IMR-90 (cell line): Measurements from ENCODE around the gene AKAP9. TPM values are rescaled to one million over a fixed set of nuclear protein-coding genes. Genes with fewer than 3 reads are reported as not detected.

Experiments
- ATAC-seq: fragments of 200-7000 bp; cut with Tn5 transposase; 2 replicates; pipeline ENCODE4 v1.9.1; 2020; ENCODE audit warnings: low read depth, mild to moderate bottlenecking, moderate library complexity
- BruUV-seq: library from RNA; stranded (reverse); fragments of 400-500 nt; replicated peaks from 2 replicates; lab custom pipeline; 2021; lab: Mats Ljungman, UMichigan
- CTCF ChIA-PET: fragments of 300-600 bp; formaldehyde crosslinking; extraction: SDS; loops from one replicate; lab custom pipeline; 2021; ENCODE audit warnings: antibody characterized with exemption; lab: Yijun Ruan, JAX
- POLR2A ChIA-PET: fragments of 300-600 bp; sonication (Branson Sonifier 250); formaldehyde crosslinking; loops from one replicate; lab custom pipeline; 2022; ENCODE audit warnings: antibody characterized with exemption; ENCODE audit not compliant: unreplicated experiment; lab: Charles Lee
- DNase-seq: peaks from one replicate; pipeline ENCODE4 v3.0.0; 2013
- H2AFZ ChIP-seq: replicated peaks from 2 replicates; pipeline ENCODE3; 2013; ENCODE audit warnings: low read length, mild to moderate bottlenecking; ENCODE audit not compliant: poor library complexity
- H2AK5ac ChIP-seq: 2 replicates; pipeline ENCODE4 v1.6.1; 2013; ENCODE audit warnings: low read depth, low read length, inconsistent platforms
- H2AK9ac ChIP-seq: replicated peaks from 2 replicates; pipeline ENCODE3; 2013; ENCODE audit warnings: mild to moderate bottlenecking, low read depth, low read length, moderate library complexity; ENCODE audit not compliant: poor library complexity
- H2BK120ac ChIP-seq: 2 replicates; pipeline ENCODE4 v1.6.1; 2013; ENCODE audit warnings: low read depth, low read length, inconsistent platforms
- H2BK15ac ChIP-seq: 3 replicates; pipeline ENCODE4 v1.6.1; 2013; ENCODE audit warnings: low read depth, low read length, inconsistent platforms
- H2BK20ac ChIP-seq: 2 replicates; pipeline ENCODE4 v1.6.1; 2013; ENCODE audit warnings: low read depth, mild to moderate bottlenecking, inconsistent platforms, low read length, moderate library complexity
- H2BK5ac ChIP-seq: 2 replicates; pipeline ENCODE4 v1.6.1; 2013; ENCODE audit warnings: mild to moderate bottlenecking, low read depth, low read length, inconsistent platforms; ENCODE audit not compliant: poor library complexity, severe bottlenecking
- H3K14ac ChIP-seq: replicated peaks from 2 replicates; pipeline ENCODE4 v1.6.1; 2013; ENCODE audit warnings: low read depth, low read length, inconsistent platforms
- H3K18ac ChIP-seq: 2 replicates; pipeline ENCODE4 v1.6.1; 2013; ENCODE audit warnings: low read depth, low read length, control low read depth
- H3K23ac ChIP-seq: 2 replicates; pipeline ENCODE4 v1.6.1; 2013; ENCODE audit warnings: low read depth, low read length, inconsistent platforms
- H3K27ac ChIP-seq: 2 replicates; pipeline ENCODE4 v1.5.1; 2013; ENCODE audit warnings: mild to moderate bottlenecking, control low read depth, low read length; ENCODE audit not compliant: insufficient read depth
- H3K27me3 ChIP-seq: 2 replicates; pipeline ENCODE4 v1.6.1; 2013; ENCODE audit warnings: low read length; ENCODE audit not compliant: control insufficient read depth, insufficient read depth
- H3K36me3 ChIP-seq: 2 replicates; pipeline ENCODE4 v1.6.1; 2013; ENCODE audit warnings: low read length, mixed read lengths; ENCODE audit not compliant: control insufficient read depth, insufficient read depth
- H3K4ac ChIP-seq: 2 replicates; pipeline ENCODE4 v1.6.1; 2013; ENCODE audit warnings: low read depth, low read length, inconsistent platforms
- H3K4me1 ChIP-seq: 2 replicates; pipeline ENCODE4 v1.6.1; 2013; ENCODE audit warnings: low read length, mixed read lengths; ENCODE audit not compliant: control insufficient read depth, insufficient read depth
- H3K4me2 ChIP-seq: 2 replicates; pipeline ENCODE4 v1.6.1; 2013; ENCODE audit warnings: low read depth, mild to moderate bottlenecking, control low read depth, low read length, moderate library complexity
- H3K4me3 ChIP-seq: 2 replicates; pipeline ENCODE4 v1.5.1; 2013; ENCODE audit warnings: low read depth, mild to moderate bottlenecking, control low read depth, low read length, moderate library complexity; ENCODE audit not compliant: insufficient read depth
- H3K56ac ChIP-seq: 2 replicates; pipeline ENCODE4 v1.6.1; 2013; ENCODE audit warnings: low read length, inconsistent platforms; ENCODE audit not compliant: insufficient read depth; ENCODE audit errors: extremely low read depth
- H3K79me1 ChIP-seq, 2 experiments: 2 replicates each; pipeline ENCODE4 v1.6.1; 2013; ENCODE audit warnings: low read length in 2 of 2, inconsistent platforms in 1 of 2, low read depth in 1 of 2
- H3K9ac ChIP-seq: 2 replicates; pipeline ENCODE4 v1.6.1; 2013; ENCODE audit warnings: low read depth, low read length, control low read depth
- H3K9me1 ChIP-seq: 2 replicates; pipeline ENCODE4 v1.6.1; 2013; ENCODE audit warnings: low read length, inconsistent platforms; ENCODE audit not compliant: insufficient read depth
- H3K9me3 ChIP-seq: 2 replicates; pipeline ENCODE4 v1.6.1; 2013; ENCODE audit warnings: low read length; ENCODE audit not compliant: control insufficient read depth, insufficient read depth
- H4K20me1 ChIP-seq: 2 replicates; pipeline ENCODE4 v1.6.1; 2013; ENCODE audit warnings: low read length, inconsistent platforms; ENCODE audit not compliant: insufficient read depth
- H4K5ac ChIP-seq: 2 replicates; pipeline ENCODE4 v1.6.1; 2013; ENCODE audit warnings: mild to moderate bottlenecking, low read depth, low read length, control low read depth
- H4K8ac ChIP-seq, 2 experiments: 2 replicates each; pipeline ENCODE4 v1.6.1; 2013; ENCODE audit warnings: low read depth in 2 of 2, low read length in 2 of 2, control low read depth in 1 of 2, inconsistent platforms in 1 of 2
- H4K91ac ChIP-seq: 2 replicates; pipeline ENCODE4 v1.6.1; 2013; ENCODE audit warnings: low read depth, low read length, inconsistent platforms; ENCODE audit not compliant: insufficient read depth
- MAZ ChIP-seq: IDR thresholded peaks from 2 replicates; pipeline ENCODE4 v1.6.1; 2012; ENCODE audit warnings: low read depth, mild to moderate bottlenecking, low read length, improper control_type of control experiment, moderate library complexity, borderline replicate concordance
- WGBS, 2 experiments: methylation state at CpG; one replicate each; pipeline versions ENCODE4 v1.1.5 to v1.1.7; 2013; ENCODE audit warnings: missing lambda C conversion rate in 2 of 2; ENCODE audit not compliant: insufficient read length in 1 of 2; ENCODE audit errors: extremely low coverage in 2 of 2; 5-methylcytosine and 5-hydroxymethylcytosine counted together
- dilution Hi-C: fragments of 300-500 bp; cut with HindIII; formaldehyde crosslinking; loops from one replicate; pipeline ENCODE4 v1.14.3; 2018; ENCODE audit warnings: low sequenced_read_pairs; ENCODE audit not compliant: unreplicated experiment
- in situ Hi-C: fragments of 300-500 bp; cut with MboI; formaldehyde crosslinking; loops from 3 replicates; pipeline ENCODE4 v1.14.3; 2019; ENCODE audit warnings: low sequenced_read_pairs, inconsistent platforms, mixed read lengths
- intact Hi-C: fragments of 100-400 bp; cut with micrococcal nuclease; formaldehyde crosslinking; loops from 2 replicates; pipeline ENCODE4 v1.10.0; 2022
- polyA plus RNA-seq, 3 experiments: library from polyadenylated mRNA; depleted of rRNA; stranded (reverse); fragments of >200 nt; gene quantifications; 2 replicates each; pipeline ENCODE4 v1.2.3, GENCODE V29; 2012; ENCODE audit warnings: low replicate concordance in 1 of 3
- total RNA-seq: library from RNA; depleted of rRNA; stranded (reverse); fragments of >200 nt; gene quantifications from 2 replicates; pipeline ENCODE4 v1.2.3, GENCODE V29; 2012

Gene AKAP9
- total and polyA plus RNA-seq, 2 of the 4 experiments (the other 2 are of a cell fraction): 9.7 to 25.3 TPM

DNA sequence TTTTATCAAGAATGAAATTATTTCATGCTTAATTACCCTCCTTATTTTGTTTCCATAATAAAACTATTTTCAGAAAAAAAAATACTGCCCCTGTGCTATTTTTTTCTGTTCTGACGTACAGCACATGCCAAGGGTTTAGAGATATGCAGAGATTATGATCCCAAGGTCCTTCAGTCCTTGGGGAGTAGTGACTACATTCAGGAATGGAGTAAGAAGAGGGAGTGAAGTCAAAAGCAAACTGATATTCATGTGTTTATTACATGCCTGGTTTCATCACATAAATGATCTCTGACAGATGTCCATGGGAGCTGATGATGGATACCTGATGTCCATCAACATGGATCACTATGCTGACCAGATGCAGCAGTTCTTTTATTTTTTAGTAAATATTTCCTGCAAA is 17.2 kb downstream of the AKAP9 start:
- Histone ChIP-seq H2BK20ac (no peak overlapping the region), H3K36me3 (no peaks in the 10 kb centered on the region), H4K91ac (no peak overlapping the region), H2AK9ac (no peak overlapping the region), H2BK15ac (no peak overlapping the region), H4K20me1 (peaks cover 21% of the 10 kb centered on the region; the same call in 1 of the 2 replicates), H3K4me2 (no peak overlapping the region), H2BK120ac (no peak overlapping the region), H3K27ac (no peak overlapping the region), H3K4me3 (no peak overlapping the region), H3K14ac (no peak overlapping the region), H3K23ac (0 out of 2 replicates have a peak overlapping the region, but pooled peaks have one; percentile 15), H3K18ac (no peak overlapping the region), H4K8ac (no peak overlapping the region), H3K9ac (no peak overlapping the region), H3K79me1 (peaks cover 14 to 37% of the 10 kb centered on the region in 2 experiments), H3K4me1 (no peaks in the 10 kb centered on the region), H3K9me3 (no peaks in the 10 kb centered on the region), H4K5ac (no peak overlapping the region), H2AK5ac (no peak overlapping the region), H2AFZ (no peak overlapping the region), H2BK5ac (no peak overlapping the region), H3K4ac (no peak overlapping the region), H3K27me3 (no peaks in the 10 kb centered on the region), H3K56ac (no peak overlapping the region), H3K9me1 (no peaks in the 10 kb centered on the region)
- BruUV-seq: no TSS peak
- DNase-seq (no peak), ATAC-seq (no peak)
- in situ Hi-C loops: no loop called here
- WGBS, 2 experiments: 100% methylated on average over 1 of the region's 1 CpG; no CpG with 5 or more reads in 1 of the 2 experiments
- intact Hi-C loops: no loop called here
- POLR2A ChIA-PET: no interaction called here
- dilution Hi-C loops: no loop called here
- TF ChIP-seq MAZ: no peak
- CTCF ChIA-PET: no interaction called here
